ENCODE results near the gene SEC24D.
A peak's percentile ranks its signal among the peaks of the same experiment; 100 is the strongest.

Gene SEC24D

GRCh38 chr4:118872181-118872580, 36.3 kb upstream of the SEC24D start:
- H3K36me3 ChIP-seq (ENCODE audit: control insufficient read depth in 2 of 2, insufficient read depth in 1 of 2, low read length in 2 of 2), result no peaks in the 10 kb centered on the region
- CTCF ChIA-PET, result interaction anchor here (0.6 to 2.2 kb wide), 2 partner anchors 8 to 25 kb away, joined by 3 to 7 read pairs; no protein-coding TSS in a partner anchor
- no peak overlapping the region for H3K4me3 ChIP-seq (ENCODE audit: low read depth, low read length)
- POLR2A ChIA-PET, result no interaction called here
- H3K4me1 ChIP-seq (ENCODE audit: control insufficient read depth, insufficient read depth, low read length), result no peaks in the 10 kb centered on the region
- no peaks in the 10 kb centered on the region for H3K9me3 ChIP-seq (ENCODE audit: control insufficient read depth, insufficient read depth, low read depth, low read length)
- H3K27ac ChIP-seq (ENCODE audit: extremely low read depth, low read depth, low read length), result no peak overlapping the region
- TF ChIP-seq ZNF37A (tag by site-specific recombination; IDR thresholded peaks at IDR 0.05), result no peak
- no peak for TF ChIP-seq ZNF354C (tag by site-specific recombination; IDR thresholded peaks at IDR 0.05; ENCODE audit: borderline replicate concordance, low read depth)
- no peak for TF ChIP-seq ZNF19 (tag by site-specific recombination; IDR thresholded peaks at IDR 0.05; ENCODE audit: low read depth)
- TF ChIP-seq KLF16 (tag by site-specific recombination; IDR thresholded peaks at IDR 0.05), result no peak
- no peak for TF ChIP-seq ZNF600 (tag by site-specific recombination; IDR thresholded peaks at IDR 0.05)
- no peak for TF ChIP-seq ZNF23 (tag by site-specific recombination; IDR thresholded peaks at IDR 0.05; ENCODE audit: borderline replicate concordance)
- TF ChIP-seq RBAK (tag by site-specific recombination; IDR thresholded peaks at IDR 0.05), result no peak
- TF ChIP-seq ZNF292 (tag by site-specific recombination; IDR thresholded peaks at IDR 0.05; ENCODE audit: borderline replicate concordance, low read depth), result no peak
- no peak for TF ChIP-seq ZNF174 (tag by site-specific recombination; IDR thresholded peaks at IDR 0.05)
- TF ChIP-seq PRDM10 (tag by site-specific recombination; IDR thresholded peaks at IDR 0.05), result no peak
- TF ChIP-seq KLF9 (tag by site-specific recombination; IDR thresholded peaks at IDR 0.05; ENCODE audit: low read depth), result no peak
- no peak for TF ChIP-seq ZNF664 (tag by site-specific recombination; IDR thresholded peaks at IDR 0.05)
- TF ChIP-seq ZNF335 (tag by site-specific recombination; conservative IDR thresholded peaks at IDR 0.05), result no peak
- TF ChIP-seq PRDM4 (tag by site-specific recombination; IDR thresholded peaks at IDR 0.05), result no peak

- H3K27ac ChIP-seq (ENCODE audit: extremely low read depth, low read depth, low read length), result no peak overlapping the region
- no peaks in the 10 kb centered on the region for H3K36me3 ChIP-seq (ENCODE audit: control insufficient read depth in 2 of 2, insufficient read depth in 1 of 2, low read length in 2 of 2)
- no peaks in the 10 kb centered on the region for H3K4me1 ChIP-seq (ENCODE audit: control insufficient read depth, insufficient read depth, low read length)
- POLR2A ChIA-PET, result no interaction called here
- CTCF ChIA-PET, result no interaction called here
- H3K9me3 ChIP-seq (ENCODE audit: control insufficient read depth, insufficient read depth, low read depth, low read length), result no peaks in the 10 kb centered on the region
- H3K4me3 ChIP-seq (ENCODE audit: low read depth, low read length), result no peak overlapping the region
- no peak for TF ChIP-seq SCRT1 (tag by site-specific recombination; IDR thresholded peaks at IDR 0.05; ENCODE audit: borderline replicate concordance)
- 0 out of 2 replicates have a peak, but pooled peaks have one; percentile 24 for TF ChIP-seq ATF2 (tag by site-specific recombination; IDR thresholded peaks at IDR 0.05; ENCODE audit: low read depth)
These were observed 33.9 kb upstream of the SEC24D start for GRCh38 chr4:118869808-118870342.

Measured in HEK293 (cell line).